Prostate gland (tissue), 2 donors: Measurements from ENCODE around the gene ANKRD11.

ENCODE experiments used
- POLR2A ChIP-seq: fragments of 450-650 bp; IDR thresholded peaks from one replicate; pipeline ENCODE4 v1.6.1; 2016; ENCODE audit warnings: antibody characterized with exemption, mild to moderate bottlenecking
- POLR2AphosphoS5 ChIP-seq: sonication (generic); formaldehyde crosslinking; IDR thresholded peaks from one replicate; pipeline ENCODE4 v1.6.1; 2017; ENCODE audit warnings: antibody characterized with exemption
- TF ChIP-seq, protein P1 (sequence below), 4 experiments: fragments of 200-600 bp in 2 of 4; fragments of 450-650 bp in 2 of 4; sonication (generic) in 2 of 4; IDR thresholded peaks; 1 replicate in 3 of 4; 2 replicates in 1 of 4; pipeline ENCODE4 v1.5.1; 2016 to 2019; ENCODE audit warnings: antibody characterized with exemption in 4 of 4, mild to moderate bottlenecking in 2 of 4, moderate library complexity in 2 of 4

DNA sequence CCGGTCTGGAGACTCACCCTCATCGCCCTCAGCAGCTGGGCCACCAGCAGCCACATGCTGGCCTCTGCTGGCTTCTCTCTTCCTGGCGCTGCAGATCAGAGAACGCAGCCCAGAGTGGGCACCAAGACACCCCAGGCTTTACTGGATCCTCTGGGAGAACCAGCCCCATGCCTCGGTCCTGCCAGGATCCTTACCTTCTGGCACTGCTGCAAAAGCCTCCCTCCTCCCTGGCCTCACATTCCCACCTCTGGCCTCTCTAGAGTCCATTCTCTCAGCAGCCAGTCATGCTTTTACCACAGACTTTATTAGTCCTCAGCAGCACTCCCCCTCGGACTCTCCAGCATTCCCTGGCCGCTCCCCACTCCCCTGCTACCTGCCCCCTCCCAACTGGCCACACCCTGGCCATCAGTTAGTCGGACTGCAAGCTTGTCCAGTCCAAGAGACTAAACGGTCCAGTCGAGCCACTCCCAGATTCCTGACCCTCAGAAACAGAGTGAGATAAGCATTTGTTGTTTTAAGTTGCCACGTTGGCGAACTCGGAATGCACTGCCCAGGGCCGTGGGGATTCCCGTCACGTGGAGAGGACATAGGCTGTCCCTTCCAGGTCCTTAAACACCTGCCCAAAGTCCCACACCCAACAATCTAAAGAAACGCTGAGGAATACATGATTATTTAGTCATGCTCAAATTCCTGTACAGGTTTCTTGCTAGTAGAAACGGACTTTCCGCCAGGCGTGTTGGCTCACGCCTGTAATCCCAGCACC lies 11.9 kb upstream of the ANKRD11 start:
- TF ChIP-seq, protein P1, sequence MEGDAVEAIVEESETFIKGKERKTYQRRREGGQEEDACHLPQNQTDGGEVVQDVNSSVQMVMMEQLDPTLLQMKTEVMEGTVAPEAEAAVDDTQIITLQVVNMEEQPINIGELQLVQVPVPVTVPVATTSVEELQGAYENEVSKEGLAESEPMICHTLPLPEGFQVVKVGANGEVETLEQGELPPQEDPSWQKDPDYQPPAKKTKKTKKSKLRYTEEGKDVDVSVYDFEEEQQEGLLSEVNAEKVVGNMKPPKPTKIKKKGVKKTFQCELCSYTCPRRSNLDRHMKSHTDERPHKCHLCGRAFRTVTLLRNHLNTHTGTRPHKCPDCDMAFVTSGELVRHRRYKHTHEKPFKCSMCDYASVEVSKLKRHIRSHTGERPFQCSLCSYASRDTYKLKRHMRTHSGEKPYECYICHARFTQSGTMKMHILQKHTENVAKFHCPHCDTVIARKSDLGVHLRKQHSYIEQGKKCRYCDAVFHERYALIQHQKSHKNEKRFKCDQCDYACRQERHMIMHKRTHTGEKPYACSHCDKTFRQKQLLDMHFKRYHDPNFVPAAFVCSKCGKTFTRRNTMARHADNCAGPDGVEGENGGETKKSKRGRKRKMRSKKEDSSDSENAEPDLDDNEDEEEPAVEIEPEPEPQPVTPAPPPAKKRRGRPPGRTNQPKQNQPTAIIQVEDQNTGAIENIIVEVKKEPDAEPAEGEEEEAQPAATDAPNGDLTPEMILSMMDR (IDR thresholded peaks at IDR 0.05): no peak
- TF ChIP-seq POLR2A (no peak), POLR2AphosphoS5 (no peak)
